ENCODE measurements around the gene DNMT3B. TPM values are rescaled to one million over a fixed set of nuclear protein-coding genes. Genes with fewer than 3 reads are reported as not detected.

Gene DNMT3B
- total and polyA plus RNA-seq, 2 experiments from 2014 or later, result 711 to 2,222 TPM

DNA sequence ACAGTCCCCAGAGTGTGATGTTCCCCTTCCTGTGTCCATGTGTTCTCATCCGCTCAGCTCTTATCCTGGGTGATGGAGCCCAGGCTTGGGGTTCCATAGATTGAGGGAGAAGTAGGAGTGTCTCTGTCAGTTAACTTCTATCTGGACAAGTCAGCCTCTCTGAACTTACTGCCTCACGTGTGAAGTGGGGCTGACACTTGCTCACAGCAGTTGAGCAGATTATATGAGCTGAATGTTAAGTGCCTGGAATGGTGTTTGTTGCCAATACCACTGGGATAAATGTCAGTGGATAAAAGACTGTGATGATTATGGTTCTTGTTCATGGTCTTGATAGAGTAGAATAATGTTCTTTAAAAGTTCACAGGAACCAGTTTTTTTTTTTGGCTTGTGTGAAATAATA is 79.4 kb downstream of the DNMT3B start (continued):
- TF ChIP-seq, protein P1, sequence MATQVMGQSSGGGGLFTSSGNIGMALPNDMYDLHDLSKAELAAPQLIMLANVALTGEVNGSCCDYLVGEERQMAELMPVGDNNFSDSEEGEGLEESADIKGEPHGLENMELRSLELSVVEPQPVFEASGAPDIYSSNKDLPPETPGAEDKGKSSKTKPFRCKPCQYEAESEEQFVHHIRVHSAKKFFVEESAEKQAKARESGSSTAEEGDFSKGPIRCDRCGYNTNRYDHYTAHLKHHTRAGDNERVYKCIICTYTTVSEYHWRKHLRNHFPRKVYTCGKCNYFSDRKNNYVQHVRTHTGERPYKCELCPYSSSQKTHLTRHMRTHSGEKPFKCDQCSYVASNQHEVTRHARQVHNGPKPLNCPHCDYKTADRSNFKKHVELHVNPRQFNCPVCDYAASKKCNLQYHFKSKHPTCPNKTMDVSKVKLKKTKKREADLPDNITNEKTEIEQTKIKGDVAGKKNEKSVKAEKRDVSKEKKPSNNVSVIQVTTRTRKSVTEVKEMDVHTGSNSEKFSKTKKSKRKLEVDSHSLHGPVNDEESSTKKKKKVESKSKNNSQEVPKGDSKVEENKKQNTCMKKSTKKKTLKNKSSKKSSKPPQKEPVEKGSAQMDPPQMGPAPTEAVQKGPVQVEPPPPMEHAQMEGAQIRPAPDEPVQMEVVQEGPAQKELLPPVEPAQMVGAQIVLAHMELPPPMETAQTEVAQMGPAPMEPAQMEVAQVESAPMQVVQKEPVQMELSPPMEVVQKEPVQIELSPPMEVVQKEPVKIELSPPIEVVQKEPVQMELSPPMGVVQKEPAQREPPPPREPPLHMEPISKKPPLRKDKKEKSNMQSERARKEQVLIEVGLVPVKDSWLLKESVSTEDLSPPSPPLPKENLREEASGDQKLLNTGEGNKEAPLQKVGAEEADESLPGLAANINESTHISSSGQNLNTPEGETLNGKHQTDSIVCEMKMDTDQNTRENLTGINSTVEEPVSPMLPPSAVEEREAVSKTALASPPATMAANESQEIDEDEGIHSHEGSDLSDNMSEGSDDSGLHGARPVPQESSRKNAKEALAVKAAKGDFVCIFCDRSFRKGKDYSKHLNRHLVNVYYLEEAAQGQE (IDR thresholded peaks at IDR 0.05; ENCODE audit: unreplicated experiment), result no peak

DNA sequence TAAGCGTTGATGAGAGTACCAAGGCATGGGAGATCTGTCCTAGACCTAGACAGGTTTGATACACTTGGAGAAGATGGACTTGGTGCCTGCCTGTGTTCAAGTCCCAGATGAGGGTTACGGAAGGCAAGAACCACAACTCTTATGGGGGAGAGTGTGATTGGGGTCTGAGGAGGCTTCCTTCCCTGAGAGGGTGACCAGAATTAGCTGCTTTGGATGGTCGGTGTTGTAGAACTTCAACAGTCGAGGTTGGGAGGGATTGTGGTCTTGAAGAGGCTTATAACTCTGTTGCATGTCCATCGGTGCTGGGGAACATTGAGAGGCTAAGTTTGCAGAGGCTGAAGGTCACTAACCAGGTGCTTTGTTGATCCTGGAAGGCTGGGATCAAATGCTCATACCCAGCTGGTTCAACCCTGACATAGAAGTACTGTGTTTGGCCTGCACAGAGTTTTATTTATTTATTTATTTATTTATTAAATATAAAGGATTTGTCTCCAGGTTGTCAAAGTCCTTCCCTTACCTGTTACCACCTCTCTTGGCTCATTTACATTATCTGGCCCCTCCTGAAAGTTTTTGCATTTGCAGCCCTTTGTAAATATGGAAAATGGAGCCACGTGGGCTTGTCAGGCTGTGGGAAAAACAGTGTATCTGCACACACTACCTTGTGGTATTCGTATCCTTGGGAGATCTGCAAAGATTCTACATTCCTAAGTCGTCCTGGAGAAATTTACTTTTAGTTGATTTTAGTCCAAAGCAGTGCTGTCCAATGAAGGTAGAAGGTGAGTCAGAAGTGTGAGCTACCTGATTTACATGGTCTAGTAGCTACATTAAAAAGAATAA is 80.7 kb downstream of the DNMT3B start:
- peaks cover 74% of the 10 kb centered on the region for H3K36me3 Mint-ChIP-seq (ENCODE audit: low read depth)
- TF ChIP-seq ZNF331 (CRISPR knock-in tag; IDR thresholded peaks at IDR 0.05; ENCODE audit: low read depth) (no peak), ZNF114 (CRISPR knock-in tag; IDR thresholded peaks at IDR 0.05) (no peak)
- Histone ChIP-seq H3K36me3 (ENCODE audit: insufficient read depth) (peaks cover 36% of the 10 kb centered on the region), H3K79me2 (replicated peaks; ENCODE audit: insufficient read depth) (peaks cover 80% of the 10 kb centered on the region), H3K9me2 (ENCODE audit: insufficient read depth) (no peaks in the 10 kb centered on the region), H3K4me3 (no peak overlapping the region), H2AFZ (no peak overlapping the region), H4K20me1 (replicated peaks; ENCODE audit: insufficient read depth) (peaks cover 43% of the 10 kb centered on the region), H3K4me2 (no peak overlapping the region), H3K27me3 (ENCODE audit: insufficient read depth) (no peaks in the 10 kb centered on the region), H3K27ac (ENCODE audit: low read depth) (no peak overlapping the region), H3K4me1 (ENCODE audit: insufficient read depth) (peaks cover 9% of the 10 kb centered on the region), H3F3A (replicated peaks; ENCODE audit: low read depth) (peaks cover 29% of the 10 kb centered on the region)
- no peak for DNase-seq (ENCODE audit: low spot score)
- peaks cover 6% of the 10 kb centered on the region for H3K27me3 Mint-ChIP-seq (ENCODE audit: insufficient read depth, low read depth, poor library complexity)
- no peak overlapping the region; the same call in none of the 2 replicates for H3K27ac Mint-ChIP-seq
- no peaks in the 10 kb centered on the region for H3K9me3 Mint-ChIP-seq
- H3K4me1 Mint-ChIP-seq, result peaks cover 9% of the 10 kb centered on the region; the same call in 2 of the 3 replicates
- no peak for ATAC-seq
- no peak overlapping the region for H3K4me3 Mint-ChIP-seq

DNA sequence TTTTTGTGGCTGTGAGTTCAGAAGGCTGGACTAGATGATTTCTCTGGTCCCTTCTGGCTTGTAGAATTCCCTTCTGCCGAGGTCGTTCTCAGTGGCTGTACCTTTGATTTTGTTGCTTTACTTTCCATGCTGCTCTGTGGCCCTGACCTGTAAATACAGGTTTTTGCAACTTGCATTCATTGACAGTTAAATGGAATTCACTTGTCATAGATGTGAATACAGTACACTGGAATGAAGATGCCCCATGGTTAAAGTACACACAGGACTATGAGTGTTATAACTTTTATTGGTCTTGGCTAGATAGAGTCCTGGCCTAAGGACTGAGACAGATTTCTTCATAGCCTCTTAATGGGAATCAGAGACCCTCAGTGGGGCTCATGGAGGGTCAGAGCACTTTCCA is 83.6 kb downstream of the DNMT3B start:
- ATAC-seq (no peak), DNase-seq (ENCODE audit: low spot score) (no peak)
- Histone ChIP-seq H3K27ac (ENCODE audit: low read depth) (0 out of 2 replicates have a peak overlapping the region, but pooled peaks have one; percentile 42), H4K20me1 (replicated peaks; ENCODE audit: insufficient read depth) (peaks cover 33% of the 10 kb centered on the region), H3K4me1 (ENCODE audit: insufficient read depth) (peaks cover 21% of the 10 kb centered on the region), H3K4me2 (no peak overlapping the region), H2AFZ (no peak overlapping the region), H3F3A (replicated peaks; ENCODE audit: low read depth) (peaks cover 29% of the 10 kb centered on the region), H3K9me2 (ENCODE audit: insufficient read depth) (no peaks in the 10 kb centered on the region), H3K4me3 (no peak overlapping the region), H3K79me2 (replicated peaks; ENCODE audit: insufficient read depth) (peaks cover 54% of the 10 kb centered on the region), H3K27me3 (ENCODE audit: insufficient read depth) (no peaks in the 10 kb centered on the region), H3K36me3 (ENCODE audit: insufficient read depth) (peaks cover 28% of the 10 kb centered on the region)
- Mint-ChIP-seq H3K36me3 (ENCODE audit: low read depth) (peaks cover 71% of the 10 kb centered on the region), H3K4me1 (peaks cover 24% of the 10 kb centered on the region), H3K27ac (no peak overlapping the region), H3K9me3 (no peaks in the 10 kb centered on the region), H3K27me3 (ENCODE audit: insufficient read depth, low read depth, poor library complexity) (peaks cover 7% of the 10 kb centered on the region), H3K4me3 (no peak overlapping the region)
- TF ChIP-seq, protein P2, sequence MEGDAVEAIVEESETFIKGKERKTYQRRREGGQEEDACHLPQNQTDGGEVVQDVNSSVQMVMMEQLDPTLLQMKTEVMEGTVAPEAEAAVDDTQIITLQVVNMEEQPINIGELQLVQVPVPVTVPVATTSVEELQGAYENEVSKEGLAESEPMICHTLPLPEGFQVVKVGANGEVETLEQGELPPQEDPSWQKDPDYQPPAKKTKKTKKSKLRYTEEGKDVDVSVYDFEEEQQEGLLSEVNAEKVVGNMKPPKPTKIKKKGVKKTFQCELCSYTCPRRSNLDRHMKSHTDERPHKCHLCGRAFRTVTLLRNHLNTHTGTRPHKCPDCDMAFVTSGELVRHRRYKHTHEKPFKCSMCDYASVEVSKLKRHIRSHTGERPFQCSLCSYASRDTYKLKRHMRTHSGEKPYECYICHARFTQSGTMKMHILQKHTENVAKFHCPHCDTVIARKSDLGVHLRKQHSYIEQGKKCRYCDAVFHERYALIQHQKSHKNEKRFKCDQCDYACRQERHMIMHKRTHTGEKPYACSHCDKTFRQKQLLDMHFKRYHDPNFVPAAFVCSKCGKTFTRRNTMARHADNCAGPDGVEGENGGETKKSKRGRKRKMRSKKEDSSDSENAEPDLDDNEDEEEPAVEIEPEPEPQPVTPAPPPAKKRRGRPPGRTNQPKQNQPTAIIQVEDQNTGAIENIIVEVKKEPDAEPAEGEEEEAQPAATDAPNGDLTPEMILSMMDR (conservative IDR thresholded peaks at IDR 0.05; ENCODE audit: low read depth in 2 of 2), result no peak
- TF ChIP-seq ZNF114 (CRISPR knock-in tag; IDR thresholded peaks at IDR 0.05) (no peak), STAT1 (IDR thresholded peaks at IDR 0.05; ENCODE audit: unreplicated experiment) (no peak), ZNF462 (CRISPR knock-in tag; IDR thresholded peaks at IDR 0.05) (no peak), NANOG (IDR thresholded peaks at IDR 0.05; ENCODE audit: borderline replicate concordance) (no peak), ZNF331 (CRISPR knock-in tag; IDR thresholded peaks at IDR 0.05; ENCODE audit: low read depth) (no peak)

All from GM23338 (cell line).